K562 (cell line): ENCODE data around the gene STIM1. TPM values are rescaled to one million over a fixed set of nuclear protein-coding genes. Genes with fewer than 3 reads are reported as not detected.
A peak's percentile ranks its signal among the peaks of the same experiment; 100 is the strongest.

Experiments
- BRF1 ChIP-seq: IDR thresholded peaks from 3 replicates; pipeline ENCODE4 v1.6.1; 2011; ENCODE audit warnings: borderline replicate concordance, mild to moderate bottlenecking; ENCODE audit not compliant: insufficient read length; ENCODE audit errors: extremely low read depth
- CHD2 ChIP-seq: IDR thresholded peaks from 2 replicates; pipeline ENCODE4 v1.6.1; 2011; ENCODE audit warnings: low read depth, low read length
- E2F8 ChIP-seq: fragments of 450-650 bp; IDR thresholded peaks from 2 replicates; pipeline ENCODE4 v1.7.1; 2018; ENCODE audit warnings: mild to moderate bottlenecking, low read depth; ENCODE audit not compliant: partially characterized antibody
- FOXA1 ChIP-seq: fragments of 450-650 bp; IDR thresholded peaks from 2 replicates; pipeline ENCODE4 v1.6.1; 2016; ENCODE audit warnings: mild to moderate bottlenecking, borderline replicate concordance
- FOXK2 ChIP-seq, 2 experiments: fragments of 450-650 bp; IDR thresholded peaks in 1 of 2; conservative IDR thresholded peaks in 1 of 2; 2 replicates each; pipeline ENCODE4 v1.6.1; 2016; ENCODE audit warnings: low read depth in 2 of 2, mild to moderate bottlenecking in 1 of 2
- MCM2 ChIP-seq: fragments of 450-650 bp; IDR thresholded peaks from 2 replicates; pipeline ENCODE4 v1.6.1; 2017; ENCODE audit warnings: low read depth, mild to moderate bottlenecking
- MCM5 ChIP-seq: fragments of 450-650 bp; IDR thresholded peaks from 2 replicates; pipeline ENCODE4 v1.6.1; 2016; ENCODE audit warnings: low read depth
- NCOA1 ChIP-seq: fragments of 450-650 bp; IDR thresholded peaks from 2 replicates; pipeline ENCODE4 v1.6.1; 2016; ENCODE audit warnings: low read depth
- NEUROD1 ChIP-seq: fragments of 150-350 bp; IDR thresholded peaks from 2 replicates; pipeline ENCODE4 v1.6.1; 2014; ENCODE audit warnings: borderline replicate concordance, low read length, low read depth; ENCODE audit not compliant: partially characterized antibody
- PCBP1 ChIP-seq: fragments of 200-400 bp; formaldehyde crosslinking; IDR thresholded peaks from 2 replicates; pipeline ENCODE4 v1.6.1; 2018; ENCODE audit warnings: mild to moderate bottlenecking, low read depth, low read length; ENCODE audit not compliant: poor library complexity, severe bottlenecking
- PREB ChIP-seq: sonication (generic); formaldehyde crosslinking; IDR thresholded peaks from 2 replicates; pipeline ENCODE4 v1.8.1; 2023; ENCODE audit warnings: mild to moderate bottlenecking, missing genetic modification reagents
- polyA plus RNA-seq, 8 experiments: library from polyadenylated mRNA; depleted of rRNA in 4 of 8; stranded (reverse) in 5 of 8; unstranded in 3 of 8; fragments of >200 nt; fragmentation: Nextera tagmentation in 2 of 8; fragmentation: Illumina TruSeq in 1 of 8; extraction: Ambion mirVana in 2 of 8; extraction: Trizol in 1 of 8; gene quantifications; 2 replicates each; pipeline versions ENCODE4 v1.2.1 to v1.2.3, GENCODE V29; 2011 to 2014; ENCODE audit warnings: inconsistent platforms in 1 of 8, missing spikeins in 1 of 8
- total RNA-seq, 7 experiments: library from RNA; depleted of rRNA in 6 of 7; stranded (reverse); fragments of >200 nt in 6 of 7; fragmentation: Illumina TruSeq in 2 of 7; extraction: Trizol in 2 of 7; gene quantifications; 2 replicates each; pipeline versions ENCODE4 v1.2.1 to v1.2.3, GENCODE V29; 2011 to 2021; ENCODE audit warnings: low replicate concordance in 1 of 7
- TF ChIP-seq, protein P1 (sequence below): fragments of 250-450 bp; sonication (Bioruptor Pico); IDR thresholded peaks from 2 replicates; pipeline ENCODE4 v1.5.0; 2021; ENCODE audit warnings: mild to moderate bottlenecking, borderline replicate concordance

Gene STIM1
- total and polyA plus RNA-seq, 9 of the 15 experiments (the other 6 are each of a cell fraction or from before 2014, with no cell fraction given): 7.7 to 50.5 (median 22.5) TPM

GRCh38 chr11:3834664-3835461 is 20.6 kb upstream of the STIM1 start (continued):
- TF ChIP-seq, protein P1, sequence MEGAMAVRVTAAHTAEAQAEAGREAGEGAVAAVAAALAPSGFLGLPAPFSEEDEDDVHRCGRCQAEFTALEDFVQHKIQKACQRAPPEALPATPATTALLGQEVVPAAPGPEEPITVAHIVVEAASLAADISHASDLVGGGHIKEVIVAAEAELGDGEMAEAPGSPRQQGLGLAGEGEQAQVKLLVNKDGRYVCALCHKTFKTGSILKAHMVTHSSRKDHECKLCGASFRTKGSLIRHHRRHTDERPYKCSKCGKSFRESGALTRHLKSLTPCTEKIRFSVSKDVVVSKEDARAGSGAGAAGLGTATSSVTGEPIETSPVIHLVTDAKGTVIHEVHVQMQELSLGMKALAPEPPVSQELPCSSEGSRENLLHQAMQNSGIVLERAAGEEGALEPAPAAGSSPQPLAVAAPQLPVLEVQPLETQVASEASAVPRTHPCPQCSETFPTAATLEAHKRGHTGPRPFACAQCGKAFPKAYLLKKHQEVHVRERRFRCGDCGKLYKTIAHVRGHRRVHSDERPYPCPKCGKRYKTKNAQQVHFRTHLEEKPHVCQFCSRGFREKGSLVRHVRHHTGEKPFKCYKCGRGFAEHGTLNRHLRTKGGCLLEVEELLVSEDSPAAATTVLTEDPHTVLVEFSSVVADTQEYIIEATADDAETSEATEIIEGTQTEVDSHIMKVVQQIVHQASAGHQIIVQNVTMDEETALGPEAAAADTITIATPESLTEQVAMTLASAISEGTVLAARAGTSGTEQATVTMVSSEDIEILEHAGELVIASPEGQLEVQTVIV: no peak
- TF ChIP-seq BRF1: no peak
- peak; percentile 45 to 58; a peak in 1 of 4 replicates for TF ChIP-seq FOXK2 (conservative IDR thresholded peaks at IDR 0.05 in 1 of 2, IDR thresholded peaks at IDR 0.05 in 1 of 2; ENCODE audit: low read depth in 2 of 2)
- TF ChIP-seq PREB: no peak
- no peak for TF ChIP-seq FOXA1
- no peak for TF ChIP-seq MCM5
- peak; percentile 76; the same call in 1 of the 2 replicates for TF ChIP-seq NCOA1
- TF ChIP-seq NEUROD1: peak; percentile 77
- no peak for TF ChIP-seq E2F8
- TF ChIP-seq PCBP1: no peak
- TF ChIP-seq MCM2: no peak
- TF ChIP-seq CHD2: peak; percentile 76
